Islet of Langerhans (tissue), 1 donor: Measurements from ENCODE around the gene KCNJ6.

Source experiments
- FAIRE-seq: peaks from one replicate; lab custom pipeline; 2011; peaks lifted over from hg19 to GRCh38; lab: Jason Lieb, UNC

Gene KCNJ6

GRCh38 chr21:37565530-37566223, 350.6 kb downstream of the KCNJ6 start:
- no peak for FAIRE-seq

GRCh38 chr21:37564924-37565529, 351.2 kb downstream of the KCNJ6 start:
- peak; percentile 65 for FAIRE-seq

DNA sequence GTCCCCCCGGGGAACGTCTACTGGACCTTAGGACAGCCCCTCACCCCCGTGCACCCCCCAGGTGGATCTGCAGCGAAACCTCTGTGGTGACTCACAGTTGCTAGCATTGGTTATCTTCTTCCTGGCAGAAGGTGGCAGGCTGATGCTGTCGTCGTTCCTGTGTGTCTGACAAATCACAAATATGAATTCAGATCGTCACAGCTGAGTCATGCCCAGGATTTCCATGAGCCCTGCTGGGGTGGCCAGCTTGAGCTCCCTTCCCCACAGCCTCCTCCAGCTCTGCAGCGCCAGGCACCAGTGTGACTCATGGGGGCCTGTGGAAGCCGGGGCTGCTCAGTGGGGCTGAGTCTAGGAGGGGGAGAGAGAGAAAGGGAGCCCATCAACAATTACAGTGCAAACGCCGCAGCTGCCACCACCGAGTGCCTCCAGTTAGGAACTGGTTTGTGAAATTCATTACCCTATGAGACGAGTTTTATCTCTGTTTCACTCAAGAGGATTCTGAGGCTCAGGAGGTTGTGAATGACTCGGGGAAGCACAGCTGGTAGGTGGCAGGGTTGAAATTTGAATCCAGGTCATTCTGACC, 351.8 kb downstream of the KCNJ6 start:
- FAIRE-seq, result peak; percentile 47

- no peak for FAIRE-seq
Observed at GRCh38 chr21:37563641-37564340, 352.5 kb downstream of the KCNJ6 start.

- no peak for FAIRE-seq
Observed at GRCh38 chr21:37562920-37563640, 353.2 kb downstream of the KCNJ6 start.

DNA sequence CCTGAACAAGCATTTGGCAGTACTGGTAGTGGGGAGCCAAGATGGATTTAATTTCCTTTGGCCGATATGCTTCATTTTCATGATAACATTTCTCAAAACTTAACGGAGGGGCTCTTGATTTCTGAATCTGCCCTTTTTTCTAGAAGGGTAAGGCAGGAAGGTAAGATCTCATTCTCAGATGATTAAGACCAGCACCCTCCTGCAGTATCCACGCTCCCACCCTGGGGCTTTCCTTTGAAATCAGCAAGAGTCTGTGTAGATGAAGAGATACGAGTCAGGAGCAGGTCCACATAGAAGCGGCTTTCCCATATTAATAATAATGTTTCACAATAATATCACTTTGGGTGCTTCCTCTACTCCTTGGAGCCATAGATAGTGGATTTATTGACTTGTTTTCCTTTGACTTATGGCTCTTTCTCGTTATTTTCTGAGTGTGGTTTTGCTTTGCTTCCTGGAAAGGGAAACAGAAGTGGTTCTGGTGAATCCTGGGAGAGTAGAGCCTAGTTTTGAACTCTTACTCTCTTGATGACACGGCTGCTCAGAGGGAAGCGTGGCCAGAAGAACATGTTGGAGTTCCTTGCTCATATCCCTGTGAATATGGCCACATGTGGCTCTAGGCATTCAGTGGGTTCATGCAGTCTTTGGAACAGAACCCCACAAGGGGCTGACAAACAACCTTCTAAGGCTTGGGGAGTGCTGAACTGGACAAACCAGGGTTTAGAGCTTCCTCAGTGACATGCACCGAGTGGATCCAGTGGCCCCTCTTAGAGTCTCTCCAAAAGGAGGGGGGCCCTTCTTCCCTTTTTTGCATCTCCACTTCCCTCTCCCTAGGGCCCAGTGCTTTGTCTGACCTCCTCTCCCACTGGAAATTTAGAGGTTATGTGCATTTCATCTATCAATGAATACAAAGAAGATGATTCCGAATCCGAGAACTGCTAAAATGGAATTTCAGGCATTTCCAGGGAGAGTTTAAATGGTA, 354.0 kb downstream of the KCNJ6 start:
- FAIRE-seq, result no peak

DNA sequence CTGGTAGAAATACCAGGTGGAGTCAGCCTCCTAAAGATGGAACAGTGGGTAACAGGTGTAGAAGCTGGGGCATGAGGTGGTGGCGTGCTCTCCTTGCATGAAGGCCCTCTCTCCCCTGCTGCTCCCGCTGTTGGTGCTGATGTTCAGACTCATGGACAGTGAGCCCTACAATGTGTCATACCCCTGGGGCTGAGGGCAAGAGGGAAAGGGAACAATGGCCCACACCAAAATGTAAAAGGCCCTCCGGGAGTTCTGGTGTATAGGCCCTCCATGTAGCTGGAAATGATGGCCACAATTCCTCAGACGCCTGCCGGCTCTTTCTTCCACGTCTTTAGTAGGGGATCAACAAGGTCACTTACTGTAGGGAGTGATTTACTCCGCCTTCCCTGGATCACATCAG, 354.8 kb downstream of the KCNJ6 start:
- FAIRE-seq, result no peak

GRCh38 chr21:37560385-37560784, 355.9 kb downstream of the KCNJ6 start:
- no peak for FAIRE-seq

- no peak for FAIRE-seq
Observed at GRCh38 chr21:37558676-37559211, 357.5 kb downstream of the KCNJ6 start.
